Measurements from ENCODE around the gene MMP15. TPM values are rescaled to one million over a fixed set of nuclear protein-coding genes. Genes with fewer than 3 reads are reported as not detected.

MMP15 gene
- total and polyA plus RNA-seq, 11 donors: 22.1 to 84.7 (median 60.8) TPM

GRCh38 chr16:57995721-57996405 is 29.7 kb upstream of the MMP15 start:
- DNase-seq (peak in 1 of 5 donors; percentile 28), ATAC-seq (no peak)
- 79 to 91% (median 90%) methylated on average over 11 to 18 of the region's 18 CpGs for WGBS, 4 donors
- intact Hi-C loops (cut with DNase I): loop anchor here in 4 of 10 donors (5.0 to 10.0 kb wide), 3 partner anchors 239 to 419 kb away; no protein-coding TSS in a partner anchor
- H3K9me3 ChIP-seq: no peaks in the 10 kb centered on the region
- H3K4me3 ChIP-seq: no peak overlapping the region
- no peak for TF ChIP-seq POLR2A (IDR thresholded peaks at IDR 0.05)
- H3K27ac ChIP-seq: peak overlapping the region in 1 of 12 donors; percentile 24
- no peaks in the 10 kb centered on the region for H3K27me3 ChIP-seq
- H3K36me3 ChIP-seq: peaks cover 0 to 48% (median 36%) of the 10 kb centered on the region in 9 donors
- H3K4me1 ChIP-seq: peaks cover 3 to 58% (median 27%) of the 10 kb centered on the region in 12 donors

- ATAC-seq (no peak), DNase-seq (no peak)
- intact Hi-C loops (cut with DNase I): loop anchor here in 4 of 10 donors (5.0 to 10.0 kb wide), 3 partner anchors 239 to 419 kb away; no protein-coding TSS in a partner anchor
- Histone ChIP-seq H3K36me3 (peaks cover 0 to 48% (median 36%) of the 10 kb centered on the region in 9 donors), H3K9me3 (no peaks in the 10 kb centered on the region), H3K27me3 (no peaks in the 10 kb centered on the region), H3K4me3 (no peak overlapping the region), H3K27ac (no peak overlapping the region), H3K4me1 (peaks cover 3 to 58% (median 27%) of the 10 kb centered on the region in 12 donors)
- TF ChIP-seq CTCF (IDR thresholded peaks at IDR 0.05) (no peak), POLR2A (IDR thresholded peaks at IDR 0.05) (no peak)
- WGBS, 4 donors: 95 to 98% (median 97%) methylated on average over 43 to 62 of the region's 62 CpGs
These were observed 29.0 kb upstream of the MMP15 start for GRCh38 chr16:57996406-57997175.

- 94 to 97% (median 96%) methylated on average over 27 to 35 of the region's 35 CpGs for WGBS, 4 donors
- Histone ChIP-seq H3K4me3 (no peak overlapping the region), H3K9me3 (no peaks in the 10 kb centered on the region), H3K36me3 (peaks cover 0 to 50% (median 36%) of the 10 kb centered on the region in 9 donors), H3K27ac (no peak overlapping the region), H3K27me3 (no peaks in the 10 kb centered on the region), H3K4me1 (peaks cover 3 to 64% (median 32%) of the 10 kb centered on the region in 12 donors)
- intact Hi-C loops (cut with DNase I): loop anchor here in 4 of 10 donors (5.0 to 10.0 kb wide), 3 partner anchors 240 to 420 kb away; no protein-coding TSS in a partner anchor
- no peak for TF ChIP-seq POLR2A (IDR thresholded peaks at IDR 0.05)
- no peak for TF ChIP-seq CTCF (IDR thresholded peaks at IDR 0.05)
- ATAC-seq (no peak), DNase-seq (no peak)
These were observed 28.4 kb upstream of the MMP15 start for GRCh38 chr16:57997176-57997527.

- no peak for ATAC-seq
- intact Hi-C loops (cut with DNase I): loop anchor here in 5 of 10 donors (2.0 to 10.0 kb wide), 4 partner anchors 99 to 420 kb away; no protein-coding TSS in a partner anchor
- WGBS, 4 donors: 94 to 96% (median 95%) methylated on average over 34 to 36 of the region's 36 CpGs
- Histone ChIP-seq H3K27me3 (no peaks in the 10 kb centered on the region), H3K27ac (peak overlapping the region in 1 of 12 donors; percentile 69), H3K4me3 (no peak overlapping the region), H3K36me3 (peaks cover 0 to 55% (median 38%) of the 10 kb centered on the region in 9 donors), H3K9me3 (no peaks in the 10 kb centered on the region), H3K4me1 (peaks cover 3 to 69% (median 32%) of the 10 kb centered on the region in 12 donors)
- TF ChIP-seq POLR2A (IDR thresholded peaks at IDR 0.05) (no peak), CTCF (IDR thresholded peaks at IDR 0.05) (no peak)
- peak in 1 of 5 donors; percentile 61 for DNase-seq
These were observed 27.9 kb upstream of the MMP15 start for GRCh38 chr16:57997528-57998265.

Data from heart left ventricle (tissue), 16 donors.